ENCODE results near the gene DPP6.
"Not testable (repeated sequence)": the region's sequence is repeated elsewhere in the genome, so short reads cannot be mapped to it uniquely, and the experiment has no call there.

- TF ChIP-seq CTCF (conservative IDR thresholded peaks at IDR 0.05); EZH2 (IDR thresholded peaks at IDR 0.05; ENCODE audit: low read depth): not testable (repeated sequence)
These were observed 57.4 kb downstream of the DPP6 start for GRCh38 chr7:154109615-154110014.
